GM21381 (cell line): ENCODE data around the gene ANK3.

Source experiments
- ATAC-seq: cut with Tn5 transposase; IDR thresholded peaks from one replicate; pipeline ENCODE4 v1.9.1; 2021; ENCODE audit warnings: mild to moderate bottlenecking, moderate library complexity; ENCODE audit not compliant: unreplicated experiment

The ANK3 gene

GRCh38 chr10:60107308-60107976, 282.2 kb downstream of the ANK3 start:
- no peak for ATAC-seq

GRCh38 chr10:60105295-60105695, 284.4 kb downstream of the ANK3 start:
- no peak for ATAC-seq

GRCh38 chr10:60101821-60102220, 287.9 kb downstream of the ANK3 start:
- no peak for ATAC-seq

GRCh38 chr10:60099998-60100747, 289.5 kb downstream of the ANK3 start:
- ATAC-seq: no peak

GRCh38 chr10:60098677-60099601, 290.7 kb downstream of the ANK3 start:
- ATAC-seq: no peak

GRCh38 chr10:60096761-60097513, 292.7 kb downstream of the ANK3 start:
- peak; percentile 80 for ATAC-seq

GRCh38 chr10:60093317-60093716, 296.4 kb downstream of the ANK3 start:
- ATAC-seq: no peak

- ATAC-seq: peak; percentile 93
These were observed 302.8 kb downstream of the ANK3 start for GRCh38 chr10:60086862-60087261.

GRCh38 chr10:60086421-60086820, 303.3 kb downstream of the ANK3 start:
- peak; percentile 22 for ATAC-seq

GRCh38 chr10:60082744-60083344, 306.8 kb downstream of the ANK3 start:
- no peak for ATAC-seq

- ATAC-seq: no peak
These were observed 307.3 kb downstream of the ANK3 start for GRCh38 chr10:60082341-60082740.

GRCh38 chr10:60073781-60074656, 315.7 kb downstream of the ANK3 start:
- ATAC-seq: peak; percentile 89

GRCh38 chr10:60073397-60073780, 316.3 kb downstream of the ANK3 start:
- no peak for ATAC-seq

- no peak for ATAC-seq
These were observed 320.4 kb downstream of the ANK3 start for GRCh38 chr10:60069311-60069710.

GRCh38 chr10:60050366-60050765, 339.3 kb downstream of the ANK3 start:
- no peak for ATAC-seq

GRCh38 chr10:60048091-60048501, 341.6 kb downstream of the ANK3 start:
- ATAC-seq: no peak

- no peak for ATAC-seq
These were observed 344.1 kb downstream of the ANK3 start for GRCh38 chr10:60045571-60045970.

GRCh38 chr10:60044971-60045370, 344.7 kb downstream of the ANK3 start:
- no peak for ATAC-seq

- ATAC-seq: no peak
These were observed 345.4 kb downstream of the ANK3 start for GRCh38 chr10:60044242-60044641.
